K562 (cell line): ENCODE results near the gene VBP1. TPM values are rescaled to one million over a fixed set of nuclear protein-coding genes. Genes with fewer than 3 reads are reported as not detected.

Experiments used
- ZKSCAN3 ChIP-seq: fragments of 250-450 bp; sonication (Bioruptor Pico); IDR thresholded peaks from 2 replicates; pipeline ENCODE4 v1.4.0; 2020
- polyA plus RNA-seq, 8 experiments: library from polyadenylated mRNA; depleted of rRNA in 4 of 8; stranded (reverse) in 5 of 8; unstranded in 3 of 8; fragments of >200 nt; fragmentation: Nextera tagmentation in 2 of 8; fragmentation: Illumina TruSeq in 1 of 8; extraction: Ambion mirVana in 2 of 8; extraction: Trizol in 1 of 8; gene quantifications; 2 replicates each; pipeline versions ENCODE4 v1.2.1 to v1.2.3, GENCODE V29; 2011 to 2014; ENCODE audit warnings: inconsistent platforms in 1 of 8, missing spikeins in 1 of 8
- total RNA-seq, 7 experiments: library from RNA; depleted of rRNA in 6 of 7; stranded (reverse); fragments of >200 nt in 6 of 7; fragmentation: Illumina TruSeq in 2 of 7; extraction: Trizol in 2 of 7; gene quantifications; 2 replicates each; pipeline versions ENCODE4 v1.2.1 to v1.2.3, GENCODE V29; 2011 to 2021; ENCODE audit warnings: low replicate concordance in 1 of 7
- TF ChIP-seq, protein P1 (sequence below): fragments of 450-650 bp; IDR thresholded peaks from 2 replicates; pipeline ENCODE4 v1.6.1; 2017; ENCODE audit warnings: antibody characterized with exemption, mild to moderate bottlenecking
- TF ChIP-seq, protein P2 (sequence below): fragments of 150-350 bp; IDR thresholded peaks from 2 replicates; pipeline ENCODE4 v1.6.1; 2014; ENCODE audit warnings: low read depth, mild to moderate bottlenecking, low read length, borderline replicate concordance
- TF ChIP-seq, protein P3 (sequence below): sonication (generic); formaldehyde crosslinking; IDR thresholded peaks from 2 replicates; pipeline ENCODE4 v1.8.0; 2023; ENCODE audit warnings: missing genetic modification reagents, mild to moderate bottlenecking, borderline replicate concordance
- TF ChIP-seq, protein P4 (sequence below): IDR thresholded peaks from 2 replicates; pipeline ENCODE4 v1.6.1; 2012; ENCODE audit warnings: low read depth, low read length, improper control_type of control experiment, borderline replicate concordance
- TF ChIP-seq, protein P5 (sequence below): sonication (generic); formaldehyde crosslinking; IDR thresholded peaks from 2 replicates; pipeline ENCODE4 v1.8.1; 2023; ENCODE audit warnings: mild to moderate bottlenecking, missing genetic modification reagents, moderate library complexity

VBP1 gene
- total and polyA plus RNA-seq, 9 of the 15 experiments (the other 6 are each of a cell fraction or from before 2014, with no cell fraction given) = 83.2 to 263 (median 151) TPM

DNA sequence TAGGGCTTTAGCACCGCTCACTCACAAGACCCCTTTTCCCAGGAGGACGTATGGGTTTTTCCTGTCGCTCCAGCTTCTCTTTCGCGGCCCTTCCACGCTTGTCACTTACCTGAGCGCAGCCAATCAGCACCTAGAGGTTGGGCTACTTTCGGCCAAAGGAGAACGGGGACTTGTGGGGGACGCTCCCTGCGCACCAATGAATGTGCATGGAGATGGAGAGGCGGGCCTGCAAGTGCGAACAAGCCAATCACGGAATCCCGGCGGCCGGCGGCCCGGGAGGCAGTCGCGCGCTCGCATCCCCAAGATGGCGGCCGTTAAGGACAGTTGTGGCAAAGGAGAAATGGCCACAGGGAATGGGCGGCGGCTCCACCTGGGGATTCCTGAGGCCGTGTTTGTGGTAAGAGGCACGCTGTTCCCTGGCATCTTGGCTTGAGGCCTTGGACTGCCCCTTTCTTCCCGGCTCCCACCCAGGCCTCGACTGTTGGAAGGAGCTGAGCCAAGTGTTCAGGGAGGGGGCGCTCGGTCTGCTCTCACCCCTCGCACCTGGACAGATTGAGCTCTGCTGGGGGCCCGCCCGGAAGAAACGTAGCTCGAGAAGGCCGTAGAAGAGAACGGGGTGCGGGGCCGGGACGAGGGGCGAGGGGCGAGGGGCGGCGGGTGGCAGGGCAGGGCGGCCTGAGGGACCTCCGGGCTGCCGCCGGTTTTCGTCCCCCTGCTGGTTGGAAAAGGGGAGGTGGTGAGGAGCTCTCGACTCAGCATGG is at the start of gene VBP1 (continued):
- TF ChIP-seq, protein P1, sequence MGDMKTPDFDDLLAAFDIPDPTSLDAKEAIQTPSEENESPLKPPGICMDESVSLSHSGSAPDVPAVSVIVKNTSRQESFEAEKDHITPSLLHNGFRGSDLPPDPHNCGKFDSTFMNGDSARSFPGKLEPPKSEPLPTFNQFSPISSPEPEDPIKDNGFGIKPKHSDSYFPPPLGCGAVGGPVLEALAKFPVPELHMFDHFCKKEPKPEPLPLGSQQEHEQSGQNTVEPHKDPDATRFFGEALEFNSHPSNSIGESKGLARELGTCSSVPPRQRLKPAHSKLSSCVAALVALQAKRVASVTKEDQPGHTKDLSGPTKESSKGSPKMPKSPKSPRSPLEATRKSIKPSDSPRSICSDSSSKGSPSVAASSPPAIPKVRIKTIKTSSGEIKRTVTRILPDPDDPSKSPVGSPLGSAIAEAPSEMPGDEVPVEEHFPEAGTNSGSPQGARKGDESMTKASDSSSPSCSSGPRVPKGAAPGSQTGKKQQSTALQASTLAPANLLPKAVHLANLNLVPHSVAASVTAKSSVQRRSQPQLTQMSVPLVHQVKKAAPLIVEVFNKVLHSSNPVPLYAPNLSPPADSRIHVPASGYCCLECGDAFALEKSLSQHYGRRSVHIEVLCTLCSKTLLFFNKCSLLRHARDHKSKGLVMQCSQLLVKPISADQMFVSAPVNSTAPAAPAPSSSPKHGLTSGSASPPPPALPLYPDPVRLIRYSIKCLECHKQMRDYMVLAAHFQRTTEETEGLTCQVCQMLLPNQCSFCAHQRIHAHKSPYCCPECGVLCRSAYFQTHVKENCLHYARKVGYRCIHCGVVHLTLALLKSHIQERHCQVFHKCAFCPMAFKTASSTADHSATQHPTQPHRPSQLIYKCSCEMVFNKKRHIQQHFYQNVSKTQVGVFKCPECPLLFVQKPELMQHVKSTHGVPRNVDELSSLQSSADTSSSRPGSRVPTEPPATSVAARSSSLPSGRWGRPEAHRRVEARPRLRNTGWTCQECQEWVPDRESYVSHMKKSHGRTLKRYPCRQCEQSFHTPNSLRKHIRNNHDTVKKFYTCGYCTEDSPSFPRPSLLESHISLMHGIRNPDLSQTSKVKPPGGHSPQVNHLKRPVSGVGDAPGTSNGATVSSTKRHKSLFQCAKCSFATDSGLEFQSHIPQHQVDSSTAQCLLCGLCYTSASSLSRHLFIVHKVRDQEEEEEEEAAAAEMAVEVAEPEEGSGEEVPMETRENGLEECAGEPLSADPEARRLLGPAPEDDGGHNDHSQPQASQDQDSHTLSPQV = no peak
- TF ChIP-seq, protein P2, sequence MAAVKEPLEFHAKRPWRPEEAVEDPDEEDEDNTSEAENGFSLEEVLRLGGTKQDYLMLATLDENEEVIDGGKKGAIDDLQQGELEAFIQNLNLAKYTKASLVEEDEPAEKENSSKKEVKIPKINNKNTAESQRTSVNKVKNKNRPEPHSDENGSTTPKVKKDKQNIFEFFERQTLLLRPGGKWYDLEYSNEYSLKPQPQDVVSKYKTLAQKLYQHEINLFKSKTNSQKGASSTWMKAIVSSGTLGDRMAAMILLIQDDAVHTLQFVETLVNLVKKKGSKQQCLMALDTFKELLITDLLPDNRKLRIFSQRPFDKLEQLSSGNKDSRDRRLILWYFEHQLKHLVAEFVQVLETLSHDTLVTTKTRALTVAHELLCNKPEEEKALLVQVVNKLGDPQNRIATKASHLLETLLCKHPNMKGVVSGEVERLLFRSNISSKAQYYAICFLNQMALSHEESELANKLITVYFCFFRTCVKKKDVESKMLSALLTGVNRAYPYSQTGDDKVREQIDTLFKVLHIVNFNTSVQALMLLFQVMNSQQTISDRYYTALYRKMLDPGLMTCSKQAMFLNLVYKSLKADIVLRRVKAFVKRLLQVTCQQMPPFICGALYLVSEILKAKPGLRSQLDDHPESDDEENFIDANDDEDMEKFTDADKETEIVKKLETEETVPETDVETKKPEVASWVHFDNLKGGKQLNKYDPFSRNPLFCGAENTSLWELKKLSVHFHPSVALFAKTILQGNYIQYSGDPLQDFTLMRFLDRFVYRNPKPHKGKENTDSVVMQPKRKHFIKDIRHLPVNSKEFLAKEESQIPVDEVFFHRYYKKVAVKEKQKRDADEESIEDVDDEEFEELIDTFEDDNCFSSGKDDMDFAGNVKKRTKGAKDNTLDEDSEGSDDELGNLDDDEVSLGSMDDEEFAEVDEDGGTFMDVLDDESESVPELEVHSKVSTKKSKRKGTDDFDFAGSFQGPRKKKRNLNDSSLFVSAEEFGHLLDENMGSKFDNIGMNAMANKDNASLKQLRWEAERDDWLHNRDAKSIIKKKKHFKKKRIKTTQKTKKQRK = peak; percentile 80; the same call in 1 of the 2 replicates
- TF ChIP-seq, protein P3, sequence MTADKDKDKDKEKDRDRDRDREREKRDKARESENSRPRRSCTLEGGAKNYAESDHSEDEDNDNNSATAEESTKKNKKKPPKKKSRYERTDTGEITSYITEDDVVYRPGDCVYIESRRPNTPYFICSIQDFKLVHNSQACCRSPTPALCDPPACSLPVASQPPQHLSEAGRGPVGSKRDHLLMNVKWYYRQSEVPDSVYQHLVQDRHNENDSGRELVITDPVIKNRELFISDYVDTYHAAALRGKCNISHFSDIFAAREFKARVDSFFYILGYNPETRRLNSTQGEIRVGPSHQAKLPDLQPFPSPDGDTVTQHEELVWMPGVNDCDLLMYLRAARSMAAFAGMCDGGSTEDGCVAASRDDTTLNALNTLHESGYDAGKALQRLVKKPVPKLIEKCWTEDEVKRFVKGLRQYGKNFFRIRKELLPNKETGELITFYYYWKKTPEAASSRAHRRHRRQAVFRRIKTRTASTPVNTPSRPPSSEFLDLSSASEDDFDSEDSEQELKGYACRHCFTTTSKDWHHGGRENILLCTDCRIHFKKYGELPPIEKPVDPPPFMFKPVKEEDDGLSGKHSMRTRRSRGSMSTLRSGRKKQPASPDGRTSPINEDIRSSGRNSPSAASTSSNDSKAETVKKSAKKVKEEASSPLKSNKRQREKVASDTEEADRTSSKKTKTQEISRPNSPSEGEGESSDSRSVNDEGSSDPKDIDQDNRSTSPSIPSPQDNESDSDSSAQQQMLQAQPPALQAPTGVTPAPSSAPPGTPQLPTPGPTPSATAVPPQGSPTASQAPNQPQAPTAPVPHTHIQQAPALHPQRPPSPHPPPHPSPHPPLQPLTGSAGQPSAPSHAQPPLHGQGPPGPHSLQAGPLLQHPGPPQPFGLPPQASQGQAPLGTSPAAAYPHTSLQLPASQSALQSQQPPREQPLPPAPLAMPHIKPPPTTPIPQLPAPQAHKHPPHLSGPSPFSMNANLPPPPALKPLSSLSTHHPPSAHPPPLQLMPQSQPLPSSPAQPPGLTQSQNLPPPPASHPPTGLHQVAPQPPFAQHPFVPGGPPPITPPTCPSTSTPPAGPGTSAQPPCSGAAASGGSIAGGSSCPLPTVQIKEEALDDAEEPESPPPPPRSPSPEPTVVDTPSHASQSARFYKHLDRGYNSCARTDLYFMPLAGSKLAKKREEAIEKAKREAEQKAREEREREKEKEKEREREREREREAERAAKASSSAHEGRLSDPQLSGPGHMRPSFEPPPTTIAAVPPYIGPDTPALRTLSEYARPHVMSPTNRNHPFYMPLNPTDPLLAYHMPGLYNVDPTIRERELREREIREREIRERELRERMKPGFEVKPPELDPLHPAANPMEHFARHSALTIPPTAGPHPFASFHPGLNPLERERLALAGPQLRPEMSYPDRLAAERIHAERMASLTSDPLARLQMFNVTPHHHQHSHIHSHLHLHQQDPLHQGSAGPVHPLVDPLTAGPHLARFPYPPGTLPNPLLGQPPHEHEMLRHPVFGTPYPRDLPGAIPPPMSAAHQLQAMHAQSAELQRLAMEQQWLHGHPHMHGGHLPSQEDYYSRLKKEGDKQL (CRISPR knock-in tag) = no peak
- TF ChIP-seq, protein P4, sequence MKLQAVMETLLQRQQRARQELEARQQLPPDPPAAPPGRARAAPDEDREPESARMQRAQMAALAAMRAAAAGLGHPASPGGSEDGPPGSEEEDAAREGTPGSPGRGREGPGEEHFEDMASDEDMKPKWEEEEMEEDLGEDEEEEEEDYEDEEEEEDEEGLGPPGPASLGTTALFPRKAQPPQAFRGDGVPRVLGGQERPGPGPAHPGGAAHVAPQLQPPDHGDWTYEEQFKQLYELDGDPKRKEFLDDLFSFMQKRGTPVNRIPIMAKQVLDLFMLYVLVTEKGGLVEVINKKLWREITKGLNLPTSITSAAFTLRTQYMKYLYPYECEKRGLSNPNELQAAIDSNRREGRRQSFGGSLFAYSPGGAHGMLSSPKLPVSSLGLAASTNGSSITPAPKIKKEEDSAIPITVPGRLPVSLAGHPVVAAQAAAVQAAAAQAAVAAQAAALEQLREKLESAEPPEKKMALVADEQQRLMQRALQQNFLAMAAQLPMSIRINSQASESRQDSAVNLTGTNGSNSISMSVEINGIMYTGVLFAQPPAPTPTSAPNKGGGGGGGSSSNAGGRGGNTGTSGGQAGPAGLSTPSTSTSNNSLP = no peak
- no peak for TF ChIP-seq ZKSCAN3 (CRISPR knock-in tag)
- TF ChIP-seq, protein P5, sequence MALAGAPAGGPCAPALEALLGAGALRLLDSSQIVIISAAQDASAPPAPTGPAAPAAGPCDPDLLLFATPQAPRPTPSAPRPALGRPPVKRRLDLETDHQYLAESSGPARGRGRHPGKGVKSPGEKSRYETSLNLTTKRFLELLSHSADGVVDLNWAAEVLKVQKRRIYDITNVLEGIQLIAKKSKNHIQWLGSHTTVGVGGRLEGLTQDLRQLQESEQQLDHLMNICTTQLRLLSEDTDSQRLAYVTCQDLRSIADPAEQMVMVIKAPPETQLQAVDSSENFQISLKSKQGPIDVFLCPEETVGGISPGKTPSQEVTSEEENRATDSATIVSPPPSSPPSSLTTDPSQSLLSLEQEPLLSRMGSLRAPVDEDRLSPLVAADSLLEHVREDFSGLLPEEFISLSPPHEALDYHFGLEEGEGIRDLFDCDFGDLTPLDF = no peak
